Measurements from ENCODE around the gene KCNMB2.

KCNMB2 gene

DNA sequence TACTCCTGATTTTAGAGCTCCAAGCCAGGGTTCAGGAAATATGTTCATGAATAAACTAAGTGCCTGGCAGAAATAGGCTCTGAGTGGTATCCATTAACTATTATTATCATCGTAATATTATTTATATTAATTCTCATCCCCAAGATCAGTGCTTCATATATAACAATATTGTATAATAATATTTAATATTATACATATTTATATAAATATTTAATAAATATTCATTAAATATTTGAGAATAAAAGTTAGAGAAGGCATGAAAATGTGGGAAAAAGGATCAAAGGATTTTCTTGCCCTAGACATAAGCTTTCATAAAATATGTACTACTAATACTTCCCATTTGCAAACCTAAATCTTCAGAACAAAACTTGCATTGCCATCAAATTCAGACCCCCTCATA lies 338.9 kb downstream of the KCNMB2 start:
- TF ChIP-seq, protein P1, sequence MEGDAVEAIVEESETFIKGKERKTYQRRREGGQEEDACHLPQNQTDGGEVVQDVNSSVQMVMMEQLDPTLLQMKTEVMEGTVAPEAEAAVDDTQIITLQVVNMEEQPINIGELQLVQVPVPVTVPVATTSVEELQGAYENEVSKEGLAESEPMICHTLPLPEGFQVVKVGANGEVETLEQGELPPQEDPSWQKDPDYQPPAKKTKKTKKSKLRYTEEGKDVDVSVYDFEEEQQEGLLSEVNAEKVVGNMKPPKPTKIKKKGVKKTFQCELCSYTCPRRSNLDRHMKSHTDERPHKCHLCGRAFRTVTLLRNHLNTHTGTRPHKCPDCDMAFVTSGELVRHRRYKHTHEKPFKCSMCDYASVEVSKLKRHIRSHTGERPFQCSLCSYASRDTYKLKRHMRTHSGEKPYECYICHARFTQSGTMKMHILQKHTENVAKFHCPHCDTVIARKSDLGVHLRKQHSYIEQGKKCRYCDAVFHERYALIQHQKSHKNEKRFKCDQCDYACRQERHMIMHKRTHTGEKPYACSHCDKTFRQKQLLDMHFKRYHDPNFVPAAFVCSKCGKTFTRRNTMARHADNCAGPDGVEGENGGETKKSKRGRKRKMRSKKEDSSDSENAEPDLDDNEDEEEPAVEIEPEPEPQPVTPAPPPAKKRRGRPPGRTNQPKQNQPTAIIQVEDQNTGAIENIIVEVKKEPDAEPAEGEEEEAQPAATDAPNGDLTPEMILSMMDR (IDR thresholded peaks at IDR 0.05; ENCODE audit: insufficient read depth, low read depth, low read length, missing control alignments), result no peak
- H3K4me3 ChIP-seq (ENCODE audit: low read length), result no peak overlapping the region
- no peak for DNase-seq (ENCODE audit: low read depth)

DNA sequence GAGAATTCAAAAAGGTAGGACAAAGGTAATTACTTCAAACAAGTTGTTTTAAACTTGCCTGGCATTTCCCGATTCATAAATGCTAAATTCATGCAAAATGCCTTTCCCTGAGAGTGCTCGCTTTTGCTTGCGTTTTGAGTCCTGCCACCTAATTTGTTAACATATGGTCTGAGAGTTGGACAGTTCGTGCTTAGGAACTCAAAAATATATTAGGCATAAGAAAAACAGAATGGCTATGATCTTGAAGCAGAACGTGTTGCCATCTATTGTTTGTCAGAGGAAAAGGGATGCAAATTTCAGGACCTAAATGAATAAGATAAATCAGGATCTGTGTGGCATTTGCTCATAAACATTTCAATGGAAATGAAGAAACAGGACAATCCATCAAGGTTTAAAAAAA lies 339.6 kb downstream of the KCNMB2 start:
- TF ChIP-seq, protein P1 (IDR thresholded peaks at IDR 0.05; ENCODE audit: insufficient read depth, low read depth, low read length, missing control alignments), result no peak
- DNase-seq (ENCODE audit: low read depth), result no peak
- no peak overlapping the region for H3K4me3 ChIP-seq (ENCODE audit: low read length)

DNA sequence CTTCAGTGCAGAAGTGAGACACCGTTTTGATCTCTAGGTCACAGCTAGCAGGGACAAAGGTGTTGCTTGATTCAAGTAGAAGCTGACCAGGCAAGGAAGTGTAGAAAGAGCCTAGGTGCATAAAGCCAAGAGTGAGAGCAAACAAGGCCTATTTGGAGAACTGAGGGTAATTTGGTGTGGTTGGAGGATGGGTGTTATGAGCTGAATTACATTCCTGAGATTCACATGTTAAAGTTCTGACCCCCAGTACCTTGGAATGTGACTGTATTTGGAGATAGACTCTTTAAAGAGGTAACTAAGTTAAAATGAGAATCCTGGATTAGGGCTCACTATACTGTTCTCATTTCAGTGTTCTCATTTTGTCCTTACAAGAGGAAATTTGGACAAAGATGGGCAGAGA lies 344.0 kb downstream of the KCNMB2 start:
- DNase-seq (ENCODE audit: low read depth), result no peak
- TF ChIP-seq, protein P1 (IDR thresholded peaks at IDR 0.05; ENCODE audit: insufficient read depth, low read depth, low read length, missing control alignments), result no peak
- H3K4me3 ChIP-seq (ENCODE audit: low read length), result no peak overlapping the region

All from epithelial cell of esophagus (primary cell).